Hematopoietic multipotent progenitor cell treated with erythropoietin and hydrocortisone succinate and interleukin-3 and kit ligand, for 4 days (in vitro differentiated cells): ENCODE measurements around the gene STAU1.
"Not testable (repeated sequence)": the region's sequence is repeated elsewhere in the genome, so short reads cannot be mapped to it uniquely, and the experiment has no call there.

Source experiments
- DNase-seq: peaks from one replicate; pipeline ENCODE4 v3.0.0-alpha.2; 2015

STAU1 gene

GRCh38 chr20:49203011-49203410 lies 14.9 kb upstream of the STAU1 start:
- DNase-seq = no peak

DNA sequence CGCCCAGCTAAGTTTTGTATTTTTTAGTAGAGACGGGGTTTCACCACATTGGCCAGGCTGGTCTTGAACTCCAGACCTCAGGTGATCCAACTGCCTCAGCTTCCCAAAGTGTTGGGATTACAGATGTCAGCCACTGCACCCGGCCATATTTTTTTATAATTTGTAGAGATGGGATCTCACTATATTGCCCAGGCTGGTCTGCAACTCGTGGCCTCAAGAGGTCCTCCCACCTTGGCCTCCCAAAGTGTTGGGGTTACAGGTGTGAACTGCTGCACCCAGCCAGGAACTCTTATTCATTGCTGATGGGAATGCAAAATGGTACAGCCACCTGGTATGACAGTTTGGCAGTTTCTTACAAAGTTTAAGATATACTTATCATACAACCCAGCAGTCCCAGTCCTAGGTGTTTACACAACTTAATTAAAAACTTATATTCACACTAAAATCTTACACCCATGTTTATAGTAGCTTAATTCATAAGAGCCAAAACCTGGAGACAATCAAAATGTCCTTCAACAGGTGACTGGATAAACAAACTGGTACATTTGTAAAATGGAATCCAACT lies 11.7 kb upstream of the STAU1 start:
- no peak for DNase-seq

DNA sequence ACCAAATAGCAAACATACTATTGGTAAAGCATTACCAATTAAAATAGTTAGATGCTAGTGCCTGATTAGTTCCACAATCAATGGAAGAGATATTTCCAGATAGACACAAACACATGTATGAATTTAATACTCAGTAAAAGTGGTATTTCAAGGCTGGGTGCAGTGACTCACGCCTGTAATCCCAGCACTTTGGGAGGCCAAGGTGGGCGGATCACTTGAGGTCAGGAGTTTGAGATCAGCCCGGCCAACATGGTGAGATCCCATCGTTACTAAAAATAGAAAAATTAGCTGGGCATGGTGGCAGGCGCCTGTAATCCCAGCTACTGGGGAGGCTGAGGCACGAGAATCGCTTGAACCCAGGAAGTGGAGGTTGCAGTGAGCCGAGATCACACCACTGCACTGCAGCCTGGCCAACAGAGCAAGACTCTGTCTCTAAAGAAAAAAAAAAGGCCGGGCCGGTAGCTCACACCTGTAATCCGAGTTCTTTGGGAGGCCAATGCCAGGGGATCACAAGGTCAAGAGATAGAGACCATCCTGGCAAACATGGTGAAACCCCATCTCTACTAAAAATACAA lies 4.9 kb upstream of the STAU1 start:
- not testable (repeated sequence) for DNase-seq

DNA sequence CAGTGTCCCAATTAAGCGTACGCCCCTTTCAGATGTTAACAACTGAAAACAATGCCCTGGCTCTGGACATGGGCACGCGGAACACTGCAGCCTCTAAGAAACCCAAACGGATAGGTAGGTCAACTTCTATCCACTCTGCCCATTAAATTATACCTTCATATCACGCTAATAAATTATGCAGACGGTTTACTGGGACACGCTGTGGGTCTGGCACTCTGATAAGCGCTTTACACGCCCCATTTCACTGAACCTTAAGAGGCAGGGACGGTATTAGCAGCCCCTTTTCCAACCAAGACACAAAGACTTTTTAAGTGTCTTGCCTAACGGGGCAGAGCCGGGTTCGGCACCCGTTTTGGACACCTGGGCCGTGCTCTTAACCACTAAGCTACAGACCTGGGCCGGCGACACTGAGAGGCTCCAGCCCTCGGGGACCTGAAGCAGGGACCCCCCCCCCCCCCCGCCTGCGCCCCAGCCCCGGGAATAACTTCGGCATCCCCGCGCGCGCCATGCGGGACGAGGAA lies 744 bp downstream of the STAU1 start:
- DNase-seq = peak; percentile 85

DNA sequence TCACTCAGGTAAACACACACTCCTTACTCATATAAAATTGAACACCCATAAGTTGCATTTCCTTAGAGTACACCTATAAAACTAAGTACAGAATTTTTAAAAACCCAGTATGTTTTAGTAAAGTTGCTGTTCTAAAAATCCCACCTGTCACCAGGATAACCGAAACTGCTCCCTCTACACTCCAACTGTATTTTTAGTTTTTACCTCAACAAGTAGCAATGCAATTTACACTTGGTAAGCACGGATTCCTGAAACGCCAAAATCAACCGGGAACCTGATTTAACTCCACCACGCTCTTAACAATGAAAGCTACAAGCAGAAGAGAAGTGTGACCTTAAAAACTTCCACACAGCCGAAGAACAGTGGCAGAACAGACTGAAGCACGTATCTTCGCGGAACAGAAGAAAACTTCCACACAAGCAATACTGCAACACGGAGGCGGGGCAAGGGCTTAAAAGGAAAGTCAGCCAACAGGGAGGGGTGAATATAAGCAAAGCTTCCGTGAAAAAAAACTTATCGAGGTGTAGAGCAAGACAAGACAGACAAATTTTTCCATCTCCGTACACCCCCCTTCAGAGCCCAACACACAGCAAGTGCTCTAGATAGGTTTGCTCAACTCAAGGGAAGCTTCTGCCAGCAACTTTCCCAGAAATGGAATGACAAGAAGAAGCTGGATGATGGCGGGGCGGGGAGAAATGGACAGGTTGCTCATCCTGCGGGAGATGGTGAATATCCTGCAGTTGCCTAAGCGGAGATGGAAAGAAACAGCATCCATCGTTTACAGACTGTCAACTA lies 1.4 kb downstream of the STAU1 start:
- DNase-seq = peak; percentile 90

- no peak for DNase-seq
Observed at GRCh38 chr20:49185071-49185761, 2.9 kb downstream of the STAU1 start.

DNA sequence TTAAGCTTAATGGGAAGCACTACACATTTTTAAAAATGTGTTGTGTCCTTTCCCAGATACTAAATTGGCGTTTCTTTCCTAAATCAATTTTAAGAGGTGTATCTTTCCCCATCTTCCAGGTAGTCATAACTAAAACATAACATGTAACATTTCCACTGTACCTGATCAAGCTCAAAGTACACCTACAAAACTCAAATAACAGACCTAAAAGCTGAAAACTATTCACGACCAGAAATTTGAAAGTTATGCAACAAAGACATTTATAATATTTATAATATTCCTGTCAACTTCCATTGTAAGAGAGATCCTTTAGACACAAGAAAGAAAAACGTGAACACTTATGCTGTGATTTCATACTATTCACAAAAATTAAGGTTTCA lies 3.5 kb downstream of the STAU1 start:
- no peak for DNase-seq

DNA sequence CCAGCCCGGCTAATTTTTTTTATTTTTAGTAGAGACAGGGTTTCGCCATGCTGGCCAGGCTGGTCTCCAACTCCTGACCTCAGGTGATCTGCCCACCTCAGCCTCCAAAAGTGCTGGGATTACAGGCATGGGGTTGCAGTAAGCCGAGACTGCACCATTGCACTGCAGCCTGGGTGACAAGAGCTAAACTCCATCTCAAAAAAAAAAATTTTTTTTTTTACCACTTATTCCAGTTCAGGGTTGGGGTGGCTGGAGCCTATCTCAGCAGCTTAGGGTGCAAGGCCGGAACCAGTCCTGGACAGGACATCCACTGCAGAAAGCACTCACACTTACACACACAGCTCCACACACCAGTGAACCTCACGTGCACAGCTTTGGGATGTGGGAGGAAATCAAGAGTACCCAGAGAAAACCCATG lies 4.0 kb downstream of the STAU1 start:
- not testable (repeated sequence) for DNase-seq

DNA sequence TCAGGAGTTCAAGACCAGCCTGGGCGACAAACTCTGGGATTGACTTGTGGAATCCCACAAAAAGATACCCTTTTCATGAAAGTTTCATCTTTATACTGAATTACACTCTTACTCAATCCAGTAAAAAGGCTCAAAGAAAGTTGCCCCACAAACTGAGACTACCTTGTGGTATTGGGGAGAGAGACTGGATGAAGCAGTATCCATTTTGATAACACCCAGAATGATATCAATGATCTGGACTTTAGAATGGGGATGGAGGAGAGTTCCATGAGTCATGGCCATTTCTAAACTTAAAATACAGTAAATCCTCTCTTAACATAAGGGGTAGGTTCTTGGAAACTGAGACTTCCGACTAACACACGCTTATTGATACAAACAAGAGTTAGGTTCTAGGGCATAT lies 4.7 kb downstream of the STAU1 start:
- no peak for DNase-seq

DNA sequence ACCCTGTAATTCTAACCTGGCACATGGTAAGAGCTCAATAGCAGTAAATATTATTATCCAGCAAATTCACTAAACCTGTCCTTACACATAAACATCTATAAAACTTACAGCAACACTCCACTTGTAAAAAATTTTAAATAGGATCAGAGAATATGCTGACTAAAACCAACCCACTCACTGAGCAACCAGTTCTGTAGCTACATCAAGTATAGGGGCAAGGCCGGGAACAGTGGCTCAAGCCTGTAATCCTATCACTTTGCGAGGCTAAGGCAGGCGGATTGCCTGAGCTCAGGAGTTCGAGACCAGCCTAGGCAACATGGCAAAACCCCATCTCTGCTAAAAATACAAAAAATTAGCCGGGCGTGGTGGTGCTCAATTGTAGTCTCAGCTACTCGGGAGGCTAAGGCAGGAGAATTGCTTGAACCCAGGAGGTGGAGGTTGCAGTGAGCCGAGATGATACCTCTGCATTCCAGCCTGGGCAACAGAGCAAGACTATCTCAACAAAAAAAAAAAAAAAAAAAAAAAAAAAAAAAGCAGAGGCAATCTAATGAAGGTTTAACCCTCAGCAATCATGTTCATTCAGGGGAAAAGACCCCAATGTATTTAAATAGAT lies 6.8 kb downstream of the STAU1 start:
- DNase-seq = no peak

DNA sequence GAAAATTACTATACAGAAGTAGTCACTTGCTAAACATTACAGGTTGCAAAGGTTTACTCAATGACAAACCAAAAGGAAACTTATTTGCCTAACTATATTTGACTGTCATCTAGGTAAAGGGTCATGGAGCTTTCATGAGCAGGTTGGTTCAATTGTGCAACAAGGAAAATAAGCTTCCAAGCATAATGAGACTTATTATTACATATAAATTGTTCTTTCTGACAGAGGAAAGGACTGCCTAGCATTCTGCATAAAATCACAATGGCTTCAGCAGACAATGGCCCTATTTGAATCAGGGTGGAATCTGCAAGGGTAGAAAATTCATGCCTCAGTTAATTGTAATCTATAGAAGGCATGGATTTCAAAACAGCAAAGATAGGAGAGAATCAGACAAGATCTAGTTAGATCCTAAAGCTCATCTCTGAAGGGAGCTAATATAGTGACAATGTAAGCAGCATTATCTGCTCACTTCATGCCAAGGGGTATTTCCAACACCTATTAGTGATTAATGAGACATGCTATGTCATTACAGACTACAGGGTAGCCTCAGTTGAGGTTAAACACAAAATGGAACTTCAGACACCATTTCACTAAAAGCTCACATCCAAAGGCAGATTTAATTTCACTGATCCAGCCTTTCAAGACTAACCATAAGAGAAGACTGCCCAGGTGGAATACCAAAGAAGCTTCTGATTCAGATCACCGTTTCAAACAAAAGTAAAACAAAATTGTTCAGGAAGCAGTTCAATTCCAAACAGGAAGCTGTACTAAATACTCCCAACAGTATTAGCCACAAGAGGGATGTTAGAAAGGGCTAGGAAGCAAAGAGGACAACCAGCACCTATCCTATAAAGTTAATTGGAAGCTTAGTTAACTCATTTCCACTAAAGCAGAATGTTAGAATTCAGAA lies 8.5 kb downstream of the STAU1 start:
- DNase-seq = no peak

GRCh38 chr20:49174183-49174582 lies 14.0 kb downstream of the STAU1 start:
- no peak for DNase-seq

DNA sequence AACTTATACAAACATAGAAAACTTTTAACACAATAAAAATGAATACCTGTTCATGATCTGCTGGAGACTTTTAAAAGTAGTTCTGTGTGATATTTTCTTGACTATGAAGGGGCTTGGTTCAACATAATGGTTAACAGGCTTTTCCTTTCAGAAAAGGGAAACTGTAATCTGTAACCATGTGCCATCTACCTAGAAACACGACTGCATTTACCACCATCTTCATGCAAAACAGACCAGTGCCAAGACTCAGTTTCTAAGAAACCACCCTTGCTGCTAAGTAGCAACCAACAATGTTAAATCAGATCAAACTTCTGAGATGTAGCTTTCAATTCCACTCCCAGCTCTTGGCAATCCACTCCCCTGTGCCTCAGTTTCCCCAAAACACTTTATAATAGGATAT lies 15.7 kb downstream of the STAU1 start:
- DNase-seq = no peak

GRCh38 chr20:49171909-49172308 lies 16.2 kb downstream of the STAU1 start:
- peak; percentile 23 for DNase-seq

GRCh38 chr20:49170714-49171113 lies 17.4 kb downstream of the STAU1 start:
- no peak for DNase-seq

GRCh38 chr20:49169547-49169946 lies 18.6 kb downstream of the STAU1 start:
- no peak for DNase-seq

DNA sequence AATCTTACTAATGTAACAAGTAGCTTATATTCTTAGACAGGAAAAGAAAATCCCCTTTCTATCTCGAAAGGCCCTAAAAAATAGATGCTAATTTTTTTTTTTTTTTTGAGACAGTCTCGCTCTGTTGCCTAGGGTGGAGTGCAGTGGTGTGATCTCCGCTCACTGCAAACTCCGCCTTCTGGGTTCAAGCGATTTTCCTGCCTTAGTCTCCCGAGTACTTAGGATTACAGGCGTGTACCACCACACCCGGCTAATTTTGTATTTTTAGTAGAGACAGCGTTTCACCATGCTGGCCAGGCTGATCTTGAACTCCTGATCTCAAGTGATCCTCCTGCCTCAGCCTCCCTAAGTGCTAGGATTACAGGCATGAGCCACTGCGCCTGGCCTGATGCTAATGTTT lies 19.3 kb downstream of the STAU1 start:
- not testable (repeated sequence) for DNase-seq

- DNase-seq = peak; percentile 22
Observed at GRCh38 chr20:49167811-49168507, 20.2 kb downstream of the STAU1 start.

- no peak for DNase-seq
Observed at GRCh38 chr20:49166534-49167449, 21.3 kb downstream of the STAU1 start.

DNA sequence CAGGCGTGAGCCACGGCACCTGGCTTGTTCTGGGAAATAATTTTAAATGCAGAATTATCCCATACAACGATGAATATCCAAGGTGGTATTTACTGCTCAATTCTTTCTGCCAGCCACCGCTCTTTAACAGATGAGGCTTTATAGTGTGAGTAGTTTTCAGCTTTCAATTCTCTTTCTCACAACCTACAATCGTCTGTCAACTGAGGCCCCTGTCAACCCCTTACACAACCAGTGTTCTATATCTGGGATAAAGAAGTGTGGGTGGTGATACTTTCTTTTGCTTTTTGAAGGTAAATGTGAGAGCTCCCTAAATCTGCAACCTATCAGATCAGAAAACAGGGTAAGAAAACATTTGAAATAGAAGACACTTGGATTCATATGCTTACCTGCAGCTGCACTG lies 22.5 kb downstream of the STAU1 start:
- DNase-seq = no peak
